AG10803 (cell line): ENCODE measurements around the gene NKX6-1.

Source experiments
- DNase-seq: peaks from one replicate; pipeline ENCODE4 v3.0.0; 2010; ENCODE audit warnings: low read depth
- H3K4me3 ChIP-seq: 2 replicates; pipeline ENCODE4 v1.5.1; 2011; ENCODE audit warnings: mild to moderate bottlenecking, low read length, control low read depth
- TF ChIP-seq, protein P1 (sequence below): conservative IDR thresholded peaks from 2 replicates; pipeline ENCODE4 v1.5.1; 2011; ENCODE audit warnings: mild to moderate bottlenecking, low read length, control low read depth, inconsistent platforms

Gene NKX6-1

GRCh38 chr4:84495118-84495793, 3.8 kb downstream of the NKX6-1 start:
- TF ChIP-seq, protein P1, sequence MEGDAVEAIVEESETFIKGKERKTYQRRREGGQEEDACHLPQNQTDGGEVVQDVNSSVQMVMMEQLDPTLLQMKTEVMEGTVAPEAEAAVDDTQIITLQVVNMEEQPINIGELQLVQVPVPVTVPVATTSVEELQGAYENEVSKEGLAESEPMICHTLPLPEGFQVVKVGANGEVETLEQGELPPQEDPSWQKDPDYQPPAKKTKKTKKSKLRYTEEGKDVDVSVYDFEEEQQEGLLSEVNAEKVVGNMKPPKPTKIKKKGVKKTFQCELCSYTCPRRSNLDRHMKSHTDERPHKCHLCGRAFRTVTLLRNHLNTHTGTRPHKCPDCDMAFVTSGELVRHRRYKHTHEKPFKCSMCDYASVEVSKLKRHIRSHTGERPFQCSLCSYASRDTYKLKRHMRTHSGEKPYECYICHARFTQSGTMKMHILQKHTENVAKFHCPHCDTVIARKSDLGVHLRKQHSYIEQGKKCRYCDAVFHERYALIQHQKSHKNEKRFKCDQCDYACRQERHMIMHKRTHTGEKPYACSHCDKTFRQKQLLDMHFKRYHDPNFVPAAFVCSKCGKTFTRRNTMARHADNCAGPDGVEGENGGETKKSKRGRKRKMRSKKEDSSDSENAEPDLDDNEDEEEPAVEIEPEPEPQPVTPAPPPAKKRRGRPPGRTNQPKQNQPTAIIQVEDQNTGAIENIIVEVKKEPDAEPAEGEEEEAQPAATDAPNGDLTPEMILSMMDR: no peak
- DNase-seq: no peak
- H3K4me3 ChIP-seq: no peak overlapping the region

- DNase-seq: no peak
- H3K4me3 ChIP-seq: no peak overlapping the region
- TF ChIP-seq, protein P1: no peak
Observed at GRCh38 chr4:84494531-84494930, 4.6 kb downstream of the NKX6-1 start.

DNA sequence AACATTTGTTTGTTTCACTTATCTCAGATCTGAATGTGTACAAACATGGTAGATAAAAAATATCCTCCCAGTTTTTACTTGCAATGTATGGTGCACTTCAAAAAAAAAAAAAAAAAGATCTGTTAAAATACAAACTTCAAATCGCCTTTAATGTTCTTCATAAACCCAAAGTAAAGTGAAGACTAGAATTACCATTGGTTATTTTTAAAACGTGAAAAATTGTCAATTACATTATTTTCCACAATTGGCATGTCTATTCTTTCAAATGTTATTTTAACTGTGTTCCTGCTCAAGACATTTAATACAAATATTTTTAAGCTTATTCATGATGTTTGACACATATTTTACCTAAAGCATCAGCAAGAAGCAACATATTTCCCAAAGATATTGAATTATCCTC, 5.0 kb downstream of the NKX6-1 start:
- DNase-seq: no peak
- H3K4me3 ChIP-seq: no peak overlapping the region
- TF ChIP-seq, protein P1: no peak

DNA sequence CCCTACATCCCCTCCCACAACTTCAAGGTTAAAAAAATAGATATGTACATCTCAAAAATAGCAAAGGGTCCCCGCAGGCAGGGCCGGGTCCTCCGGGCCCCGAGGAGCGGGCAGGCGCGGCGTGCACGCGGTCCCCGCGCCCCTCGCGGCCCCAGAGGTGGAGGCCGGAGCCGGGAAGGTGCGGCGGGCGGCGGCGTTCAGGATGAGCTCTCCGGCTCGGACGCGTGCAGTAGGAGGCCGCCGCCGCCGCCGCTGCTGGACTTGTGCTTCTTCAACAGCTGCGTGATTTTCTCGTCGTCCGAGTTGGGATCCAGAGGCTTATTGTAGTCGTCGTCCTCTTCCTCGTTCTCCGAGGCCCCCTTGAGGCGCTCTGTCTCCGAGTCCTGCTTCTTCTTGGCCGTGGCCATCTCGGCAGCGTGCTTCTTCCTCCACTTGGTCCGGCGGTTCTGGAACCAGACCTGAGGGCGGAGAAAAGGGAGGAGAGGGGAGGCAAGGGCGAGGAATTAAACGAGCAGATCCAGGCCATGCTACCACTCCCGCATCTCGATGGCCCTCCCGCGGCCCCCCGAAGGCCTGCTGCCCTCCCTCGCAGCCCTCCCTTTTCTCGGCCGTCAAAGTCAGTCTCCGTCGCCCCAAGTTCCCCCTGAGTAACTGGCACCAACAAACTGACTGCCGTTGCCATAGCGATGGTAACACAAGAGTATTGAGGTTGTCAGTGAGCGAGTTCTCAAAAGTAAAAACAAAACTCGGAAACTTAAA, 5.8 kb downstream of the NKX6-1 start:
- peak; percentile 17 for DNase-seq
- no peak overlapping the region for H3K4me3 ChIP-seq

GRCh38 chr4:84492737-84493091, 6.4 kb downstream of the NKX6-1 start:
- no peak for DNase-seq
- TF ChIP-seq, protein P1: no peak
- H3K4me3 ChIP-seq: no peak overlapping the region

More for the DNA sequence above, 5.8 kb downstream of the NKX6-1 start:
- TF ChIP-seq, protein P1: peak; percentile 18

- no peak for DNase-seq
- H3K4me3 ChIP-seq: no peak overlapping the region
- TF ChIP-seq, protein P1: no peak
Observed at GRCh38 chr4:84492290-84492689, 6.8 kb downstream of the NKX6-1 start.

GRCh38 chr4:84491481-84491880, 7.6 kb downstream of the NKX6-1 start:
- no peak overlapping the region for H3K4me3 ChIP-seq
- TF ChIP-seq, protein P1: no peak
- no peak for DNase-seq
